Fibroblast of skin of right biceps (primary cell): ENCODE data around the gene TSTD2.

Source experiments
- DNase-seq: peaks from one replicate; pipeline ENCODE4 v3.0.0-alpha.2; 2013

Gene TSTD2

DNA sequence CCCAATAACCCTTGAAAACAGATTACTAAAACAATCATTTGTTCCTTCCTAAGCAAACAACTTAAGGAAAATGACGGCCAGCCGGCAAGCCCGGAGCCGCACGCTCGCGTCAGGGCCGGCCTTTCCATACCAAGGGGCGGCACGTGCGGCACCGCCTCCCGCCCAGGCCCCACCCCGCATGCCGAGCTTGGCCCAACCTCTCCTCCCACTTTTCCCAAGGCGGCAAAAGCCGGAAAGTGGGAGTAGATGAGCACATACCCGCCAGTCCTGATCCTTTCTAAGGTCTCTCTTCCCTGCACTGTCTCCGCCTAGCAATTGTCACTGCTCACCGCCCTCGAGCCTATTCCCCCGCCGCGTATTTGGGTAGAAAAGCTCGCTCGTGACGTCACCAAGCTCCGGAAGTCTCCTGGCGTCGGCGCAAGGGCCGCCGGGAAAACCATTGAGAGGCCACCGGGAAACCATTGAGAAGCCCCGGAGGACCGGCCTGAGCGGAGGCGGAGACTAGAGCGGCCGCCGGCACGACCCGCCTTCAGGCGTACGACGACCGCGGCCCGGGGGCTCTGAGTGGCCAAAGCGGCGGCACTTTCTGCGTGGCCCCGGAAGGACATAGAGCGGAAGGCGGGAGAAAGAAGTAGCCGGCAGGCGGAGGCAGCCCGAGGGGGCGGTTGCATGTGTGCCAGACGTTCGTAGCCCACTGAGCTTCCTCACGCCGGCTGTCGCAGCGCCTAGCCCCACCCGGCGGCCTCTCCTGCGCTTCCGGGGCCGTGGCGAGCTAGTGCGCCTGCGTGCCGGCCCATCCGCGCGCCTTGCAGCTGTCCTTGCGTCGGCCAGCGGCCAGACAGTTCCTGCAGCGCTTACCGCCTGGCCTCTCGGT, at the start of gene TSTD2, which contains the start of gene NCBP1:
Gene TSTD2, minus strand, starts transcription at position 384 of the 874 bp plus-strand sequence. CDS start 5,806 bp downstream, outside the sequence.
Gene NCBP1, plus strand, starts transcription at position 837 of the 874 bp plus-strand sequence. CDS start 61 bp downstream, outside the sequence.
- DNase-seq = peak; percentile 99

GRCh38 chr9:97682242-97682641, 49.1 kb upstream of the TSTD2 start:
- no peak for DNase-seq

- DNase-seq = no peak
Observed at GRCh38 chr9:97675655-97676054, 42.5 kb upstream of the TSTD2 start.

- no peak for DNase-seq
Observed at GRCh38 chr9:97673922-97674321, 40.8 kb upstream of the TSTD2 start.

GRCh38 chr9:97672403-97672802, 39.2 kb upstream of the TSTD2 start:
- DNase-seq = no peak

GRCh38 chr9:97670586-97670985, 37.4 kb upstream of the TSTD2 start:
- no peak for DNase-seq

- DNase-seq = no peak
Observed at GRCh38 chr9:97668485-97668884, 35.3 kb upstream of the TSTD2 start.

DNA sequence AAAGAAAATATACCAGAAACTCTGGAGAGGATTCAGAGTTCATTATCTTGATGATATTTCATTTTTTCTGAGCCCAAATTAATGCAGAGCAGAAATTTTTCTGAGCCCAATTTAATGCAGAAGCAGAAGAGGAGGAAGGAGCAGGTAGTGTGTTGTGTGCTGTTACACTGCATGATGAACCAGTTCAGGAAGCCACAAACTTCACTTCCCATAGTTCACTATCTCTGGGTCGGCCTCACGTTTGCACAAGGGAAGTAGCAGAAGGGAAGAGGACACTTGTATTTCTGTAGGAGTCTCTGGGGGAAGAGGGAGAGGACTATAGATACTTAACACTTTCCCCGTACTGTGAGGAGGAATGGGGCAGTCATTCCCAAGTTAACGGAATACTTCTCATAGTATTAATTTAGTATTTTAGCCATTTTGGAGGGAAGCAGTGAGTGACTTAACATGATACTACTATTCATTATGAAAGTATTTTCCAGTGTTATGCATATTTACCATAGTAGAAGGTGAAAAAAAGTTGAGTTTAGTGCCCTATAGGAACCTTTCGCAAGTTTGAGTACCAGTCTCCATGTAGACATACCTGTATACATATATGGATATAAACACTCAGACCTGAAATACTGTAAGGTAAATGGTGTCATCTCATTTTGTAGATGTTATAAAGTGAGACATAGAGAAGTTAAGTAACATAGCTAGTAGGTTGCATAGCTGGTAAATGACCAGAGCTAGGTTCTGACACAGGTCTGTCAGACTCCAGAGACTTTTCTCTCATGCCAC, 33.9 kb upstream of the TSTD2 start:
- no peak for DNase-seq

DNA sequence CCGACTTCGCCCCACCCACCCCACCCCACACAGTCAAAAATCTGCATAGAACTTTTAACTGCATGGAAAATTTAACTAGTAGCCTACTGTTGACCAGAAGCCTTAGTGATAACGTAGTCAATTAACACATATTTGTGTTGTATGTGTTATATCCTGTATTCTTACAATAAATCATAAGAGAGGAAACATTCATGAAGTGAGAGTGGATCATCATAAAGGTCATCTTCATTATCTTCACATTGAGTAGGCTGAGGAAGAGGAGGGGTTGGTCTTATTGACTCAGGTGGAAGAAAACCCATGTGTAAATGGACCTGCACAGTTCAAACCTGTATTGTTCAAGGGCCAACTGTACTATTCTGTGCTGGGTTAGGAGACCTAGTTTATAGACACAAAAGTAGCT, 32.6 kb upstream of the TSTD2 start:
- DNase-seq = no peak

DNA sequence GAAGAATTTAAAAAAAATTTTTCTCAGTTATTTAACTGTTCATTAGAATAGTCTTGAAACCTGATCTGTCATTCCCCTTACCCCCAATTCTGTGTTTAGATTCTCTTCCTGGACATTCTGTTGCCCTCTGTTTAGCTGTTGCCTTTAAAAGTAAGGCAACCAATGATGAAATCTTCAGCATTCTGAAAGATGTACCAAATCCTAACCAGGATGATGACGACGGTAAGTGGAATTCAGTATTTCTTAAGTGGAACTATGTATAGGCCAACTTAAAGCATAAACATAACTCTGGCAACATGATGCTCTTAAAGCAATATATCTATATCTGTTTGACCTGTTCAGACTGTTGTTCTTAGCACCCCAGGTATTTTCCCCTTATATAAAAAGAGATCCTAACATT, 27.7 kb upstream of the TSTD2 start:
- DNase-seq = no peak

- no peak for DNase-seq
Observed at GRCh38 chr9:97660340-97660739, 27.2 kb upstream of the TSTD2 start.

- no peak for DNase-seq
Observed at GRCh38 chr9:97659771-97660170, 26.6 kb upstream of the TSTD2 start.

DNA sequence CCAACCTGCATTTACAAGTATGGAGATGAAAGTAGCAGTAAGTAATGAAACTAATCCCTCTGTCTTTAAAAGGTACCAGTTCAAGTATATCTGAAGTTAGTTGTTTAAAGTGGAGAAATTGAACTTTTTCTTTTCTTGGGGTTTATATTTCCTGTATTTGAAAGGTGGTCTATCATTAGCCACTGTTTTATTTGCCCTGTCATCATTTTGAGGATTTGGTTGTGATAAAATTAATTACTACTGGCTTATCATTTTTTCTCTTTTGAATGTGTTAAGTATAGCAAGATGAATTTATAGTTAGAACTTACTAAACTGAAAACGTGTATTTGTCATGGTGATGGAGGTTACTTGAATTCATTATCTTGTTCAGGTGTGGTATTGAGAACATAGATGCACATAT, 25.5 kb upstream of the TSTD2 start:
- DNase-seq = no peak

DNA sequence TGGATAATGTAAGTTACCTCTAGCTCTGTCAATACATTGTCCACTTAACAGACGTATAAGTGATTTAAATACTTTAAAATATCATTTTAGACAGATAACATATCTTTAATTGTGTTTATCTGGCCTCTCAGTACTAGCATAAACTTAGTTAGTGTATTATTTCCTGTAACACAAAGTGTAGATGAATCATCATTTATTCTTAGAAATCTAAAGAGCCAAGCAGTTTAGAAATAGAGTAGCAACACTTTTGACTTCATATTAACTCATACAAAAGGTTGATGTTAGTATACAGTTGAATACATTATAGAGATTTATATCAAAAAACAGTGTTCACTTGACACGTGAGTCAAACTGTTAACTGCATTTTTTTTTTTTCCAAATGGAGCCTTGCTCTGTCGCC, 18.5 kb upstream of the TSTD2 start:
- DNase-seq = no peak

- no peak for DNase-seq
Observed at GRCh38 chr9:97647996-97648395, 14.8 kb upstream of the TSTD2 start.

GRCh38 chr9:97645720-97646119, 12.6 kb upstream of the TSTD2 start:
- DNase-seq = no peak

DNA sequence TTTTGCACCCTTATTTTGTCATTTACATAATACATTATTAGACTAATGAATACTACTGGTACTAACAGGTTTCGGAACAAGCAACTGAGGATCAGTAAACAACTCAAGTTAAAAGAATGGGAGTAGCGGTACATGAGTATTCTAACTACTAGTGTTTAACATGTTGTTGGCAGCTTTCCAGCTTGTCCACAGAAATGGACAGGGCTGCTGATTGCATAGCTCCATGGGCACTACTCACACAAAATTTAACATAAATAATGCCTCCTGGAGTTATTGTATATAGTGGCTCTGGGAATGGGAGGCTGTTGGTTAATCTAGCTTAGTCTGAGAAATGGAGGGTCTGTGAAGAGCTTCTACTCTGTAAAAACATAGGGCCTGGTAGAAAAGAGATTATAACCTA, 7.2 kb upstream of the TSTD2 start:
- no peak for DNase-seq

GRCh38 chr9:97638666-97639065, 5.5 kb upstream of the TSTD2 start:
- no peak for DNase-seq

- DNase-seq = no peak
Observed at GRCh38 chr9:97636903-97637302, 3.7 kb upstream of the TSTD2 start.

DNA sequence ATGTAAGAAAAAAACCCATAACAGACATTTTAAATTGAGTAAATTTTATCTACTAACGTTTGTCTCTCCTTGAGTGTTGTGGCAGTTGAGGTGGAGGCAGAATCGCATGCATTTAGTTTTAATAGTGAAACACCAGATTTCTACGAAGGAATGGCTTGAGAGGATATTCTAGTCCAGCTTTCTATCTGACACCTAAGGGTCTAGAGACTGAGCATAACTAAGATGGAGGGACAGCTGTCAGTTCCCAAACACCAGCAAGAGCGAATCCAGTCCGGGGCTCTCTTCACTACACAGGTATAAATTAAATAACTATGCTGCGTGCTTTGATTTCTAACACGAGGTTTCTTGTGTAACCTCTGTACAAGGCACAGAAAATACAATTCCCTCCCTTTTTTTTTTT, 1.9 kb upstream of the TSTD2 start:
- DNase-seq = no peak

DNA sequence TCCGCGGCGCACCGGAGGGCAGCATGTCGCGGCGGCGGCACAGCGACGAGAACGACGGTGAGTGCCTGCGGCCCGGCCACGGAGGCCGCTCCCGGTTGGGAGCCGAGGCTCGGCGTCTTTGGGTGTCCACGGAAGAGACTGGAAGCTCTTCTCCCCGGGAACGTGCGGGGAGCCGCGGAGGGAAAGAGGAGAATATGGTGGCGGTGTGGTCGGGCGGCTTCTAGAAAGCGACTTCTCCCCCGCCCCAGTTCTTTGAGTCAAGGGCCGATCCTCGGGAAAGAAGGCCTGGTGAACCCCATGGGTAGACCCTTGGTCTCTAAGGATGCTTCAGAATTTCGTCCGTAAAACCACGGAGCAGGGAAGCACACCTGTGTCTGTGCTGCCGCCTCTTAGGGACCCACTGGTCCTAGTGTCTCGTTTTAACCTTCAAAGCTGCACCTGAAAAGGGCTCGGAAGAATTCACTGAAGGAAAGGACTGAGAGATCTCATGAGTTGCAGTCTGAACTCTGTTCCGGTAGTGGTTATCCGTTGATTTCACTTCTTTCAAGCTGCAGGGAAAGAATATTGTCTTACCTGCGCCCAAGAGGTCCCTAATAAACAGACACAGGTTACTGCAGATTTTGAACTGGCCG, 807 bp upstream of the TSTD2 start:
- DNase-seq = no peak

- peak; percentile 78 for DNase-seq
Observed at GRCh38 chr9:97632248-97632984, 752 bp downstream of the TSTD2 start.

DNA sequence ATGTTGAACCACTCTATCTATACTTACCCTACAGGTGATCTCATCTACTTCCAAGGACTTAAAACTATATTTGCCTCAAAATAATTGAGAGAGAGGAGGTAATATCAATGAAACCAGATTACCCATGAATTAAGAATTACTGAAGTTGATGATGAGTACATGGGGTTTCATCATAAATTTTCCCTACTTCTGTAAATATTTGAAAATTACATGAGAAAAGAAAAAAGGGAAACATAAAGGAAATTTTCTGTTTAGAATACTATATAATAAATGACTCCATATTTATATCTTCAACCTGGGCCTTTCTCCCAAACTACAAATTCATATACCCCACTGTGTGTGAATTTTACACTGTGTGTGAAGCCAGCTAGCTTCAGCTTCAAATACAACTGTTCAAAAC, 2.6 kb downstream of the TSTD2 start:
- DNase-seq = no peak
